ENCODE data around the gene ONECUT3. TPM values are rescaled to one million over a fixed set of nuclear protein-coding genes. Genes with fewer than 3 reads are reported as not detected.

The ONECUT3 gene
- total RNA-seq, 1 experiment from 2014 or later: not detected

GRCh38 chr19:1799695-1800342, 46.5 kb downstream of the ONECUT3 start:
- no peak for DNase-seq
- Histone ChIP-seq H3K36me3 (no peaks in the 10 kb centered on the region), H3K4me1 (no peaks in the 10 kb centered on the region), H3K27me3 (no peaks in the 10 kb centered on the region), H3K27ac (no peak overlapping the region), H3K9me3 (replicated peaks) (no peaks in the 10 kb centered on the region), H3K4me3 (no peak overlapping the region)

- no peaks in the 10 kb centered on the region for H3K36me3 ChIP-seq
- no peaks in the 10 kb centered on the region for H3K4me1 ChIP-seq
- H3K4me3 ChIP-seq: no peak overlapping the region
- H3K9me3 ChIP-seq (replicated peaks): no peaks in the 10 kb centered on the region
- H3K27ac ChIP-seq: no peak overlapping the region
- no peak for DNase-seq
- H3K27me3 ChIP-seq: 0 out of 2 replicates have a peak, but pooled peaks cover 3% of the 10 kb centered on the region
These were observed 51.6 kb downstream of the ONECUT3 start for GRCh38 chr19:1804858-1805257.

- Histone ChIP-seq H3K36me3 (no peaks in the 10 kb centered on the region), H3K27me3 (0 out of 2 replicates have a peak, but pooled peaks cover 3% of the 10 kb centered on the region), H3K4me3 (no peak overlapping the region), H3K4me1 (no peaks in the 10 kb centered on the region), H3K9me3 (replicated peaks) (no peaks in the 10 kb centered on the region), H3K27ac (no peak overlapping the region)
- DNase-seq: no peak
These were observed 52.3 kb downstream of the ONECUT3 start for GRCh38 chr19:1805401-1806183.

GRCh38 chr19:1806184-1807029, 53.1 kb downstream of the ONECUT3 start:
- Histone ChIP-seq H3K36me3 (no peaks in the 10 kb centered on the region), H3K27ac (no peak overlapping the region), H3K4me1 (no peaks in the 10 kb centered on the region), H3K27me3 (0 out of 2 replicates have a peak, but pooled peaks cover 3% of the 10 kb centered on the region), H3K4me3 (no peak overlapping the region), H3K9me3 (replicated peaks) (no peaks in the 10 kb centered on the region)
- DNase-seq: no peak

GRCh38 chr19:1807030-1807694, 53.9 kb downstream of the ONECUT3 start:
- Histone ChIP-seq H3K9me3 (replicated peaks) (no peaks in the 10 kb centered on the region), H3K27ac (no peak overlapping the region), H3K4me1 (no peaks in the 10 kb centered on the region), H3K36me3 (no peaks in the 10 kb centered on the region), H3K4me3 (no peak overlapping the region), H3K27me3 (0 out of 2 replicates have a peak, but pooled peaks cover 3% of the 10 kb centered on the region)
- no peak for DNase-seq

GRCh38 chr19:1807695-1808394, 54.5 kb downstream of the ONECUT3 start:
- DNase-seq: no peak
- H3K36me3 ChIP-seq: no peaks in the 10 kb centered on the region

GRCh38 chr19:1808395-1808731, 55.1 kb downstream of the ONECUT3 start:
- H3K36me3 ChIP-seq: no peaks in the 10 kb centered on the region
- H3K4me3 ChIP-seq: no peak overlapping the region
- no peak for DNase-seq
- no peak overlapping the region for H3K27ac ChIP-seq
- H3K9me3 ChIP-seq (replicated peaks): no peaks in the 10 kb centered on the region
- 0 out of 2 replicates have a peak, but pooled peaks cover 3% of the 10 kb centered on the region for H3K27me3 ChIP-seq
- H3K4me1 ChIP-seq: no peaks in the 10 kb centered on the region

More at GRCh38 chr19:1807695-1808394, 54.5 kb downstream of the ONECUT3 start:
- H3K27me3 ChIP-seq: 0 out of 2 replicates have a peak, but pooled peaks cover 3% of the 10 kb centered on the region
- no peak overlapping the region for H3K27ac ChIP-seq
- H3K9me3 ChIP-seq (replicated peaks): no peaks in the 10 kb centered on the region
- H3K4me1 ChIP-seq: no peaks in the 10 kb centered on the region
- H3K4me3 ChIP-seq: no peak overlapping the region

- no peak for DNase-seq
- H3K4me3 ChIP-seq: no peak overlapping the region
- H3K9me3 ChIP-seq (replicated peaks): no peaks in the 10 kb centered on the region
- peaks cover 2% of the 10 kb centered on the region; the same call in 1 of the 2 replicates for H3K4me1 ChIP-seq
- H3K36me3 ChIP-seq: no peaks in the 10 kb centered on the region
- 0 out of 2 replicates have a peak, but pooled peaks cover 3% of the 10 kb centered on the region for H3K27me3 ChIP-seq
- no peak overlapping the region for H3K27ac ChIP-seq
These were observed 56.4 kb downstream of the ONECUT3 start for GRCh38 chr19:1809678-1810077.

- no peaks in the 10 kb centered on the region for H3K9me3 ChIP-seq (replicated peaks)
- peaks cover 2% of the 10 kb centered on the region; the same call in 1 of the 2 replicates for H3K4me1 ChIP-seq
- no peak overlapping the region for H3K4me3 ChIP-seq
- DNase-seq: no peak
- H3K27ac ChIP-seq: no peak overlapping the region
- H3K27me3 ChIP-seq: 0 out of 2 replicates have a peak, but pooled peaks cover 3% of the 10 kb centered on the region
- H3K36me3 ChIP-seq: no peaks in the 10 kb centered on the region
These were observed 57.3 kb downstream of the ONECUT3 start for GRCh38 chr19:1810439-1811160.

GRCh38 chr19:1811472-1811894, 58.2 kb downstream of the ONECUT3 start:
- peak; percentile 27 to 35 for DNase-seq
- Histone ChIP-seq H3K4me3 (no peak overlapping the region), H3K36me3 (peaks cover 5% of the 10 kb centered on the region; the same call in 1 of the 2 replicates), H3K27ac (no peak overlapping the region), H3K9me3 (replicated peaks) (no peaks in the 10 kb centered on the region), H3K27me3 (0 out of 2 replicates have a peak, but pooled peaks cover 3% of the 10 kb centered on the region), H3K4me1 (peaks cover 2% of the 10 kb centered on the region; the same call in 1 of the 2 replicates)

GRCh38 chr19:1811942-1812425, 58.7 kb downstream of the ONECUT3 start, which contains the start of gene ATP8B3:
ATP8B3 (minus strand) TSS chr19:1812276; CDS start chr19:1811736, 540 bp downstream.
- DNase-seq: no peak
- peak within 1 kb of the TSS; percentile 52 for H3K4me3 ChIP-seq
- H3K9me3 ChIP-seq (replicated peaks): no peaks in the 10 kb centered on the region
- 0 out of 2 replicates have a peak, but pooled peaks cover 3% of the 10 kb centered on the region for H3K27me3 ChIP-seq
- peaks cover 2% of the 10 kb centered on the region; the same call in 1 of the 2 replicates for H3K4me1 ChIP-seq
- H3K27ac ChIP-seq: no peak within 1 kb of the TSS; the same call in 1 of the 2 replicates
- H3K36me3 ChIP-seq: peaks cover 8% of the 10 kb centered on the region; the same call in 1 of the 2 replicates

- Histone ChIP-seq H3K27me3 (no peaks in the 10 kb centered on the region), H3K4me1 (peaks cover 2% of the 10 kb centered on the region; the same call in 1 of the 2 replicates), H3K9me3 (replicated peaks) (no peaks in the 10 kb centered on the region), H3K27ac (no peak overlapping the region; the same call in 1 of the 2 replicates), H3K36me3 (peaks cover 10% of the 10 kb centered on the region; the same call in 1 of the 2 replicates), H3K4me3 (peak overlapping the region; percentile 52)
- peak; percentile 94 to 96 for DNase-seq
These were observed 59.3 kb downstream of the ONECUT3 start for GRCh38 chr19:1812426-1813191.

All from SJCRH30 (cell line).